Daoy (cell line): ENCODE measurements around the gene RASA2. TPM values are rescaled to one million over a fixed set of nuclear protein-coding genes. Genes with fewer than 3 reads are reported as not detected.
A peak's percentile ranks its signal among the peaks of the same experiment; 100 is the strongest.

ENCODE experiments used
- DNase-seq: peaks from one replicate; pipeline ENCODE4 v3.0.0-alpha.2; 2015; ENCODE audit warnings: low read depth
- total RNA-seq: library from RNA; depleted of rRNA; stranded (reverse); fragments of >200 nt; shearing (Covaris generic); gene quantifications from 2 replicates; pipeline ENCODE4 v1.2.3, GENCODE V29; 2014; rRNA removed

RASA2 gene
- 13.7 and 17.1 TPM in 2 replicates for total RNA-seq

- peak; percentile 90 for DNase-seq
Observed at GRCh38 chr3:141486746-141487520, at the start of gene RASA2. Gene RASA2 (plus strand): TSS chr3:141487027. CDS start chr3:141487084, 57 bp downstream.

GRCh38 chr3:141439589-141439988 lies 47.2 kb upstream of the RASA2 start:
- no peak for DNase-seq

GRCh38 chr3:141440942-141441341 lies 45.9 kb upstream of the RASA2 start:
- DNase-seq: no peak

GRCh38 chr3:141441381-141442364 lies 45.2 kb upstream of the RASA2 start:
- DNase-seq: peak; percentile 76

GRCh38 chr3:141442446-141442845 lies 44.4 kb upstream of the RASA2 start:
- no peak for DNase-seq

- DNase-seq: no peak
Observed at GRCh38 chr3:141442914-141443313, 43.9 kb upstream of the RASA2 start.

- no peak for DNase-seq
Observed at GRCh38 chr3:141444586-141445285, 42.1 kb upstream of the RASA2 start.

- DNase-seq: no peak
Observed at GRCh38 chr3:141445990-141446389, 40.8 kb upstream of the RASA2 start.

- DNase-seq: no peak
Observed at GRCh38 chr3:141446737-141447136, 40.1 kb upstream of the RASA2 start.

- DNase-seq: no peak
Observed at GRCh38 chr3:141447383-141447782, 39.4 kb upstream of the RASA2 start.

GRCh38 chr3:141448606-141449220 lies 38.1 kb upstream of the RASA2 start:
- DNase-seq: no peak

GRCh38 chr3:141449424-141449823 lies 37.4 kb upstream of the RASA2 start:
- DNase-seq: no peak

- no peak for DNase-seq
Observed at GRCh38 chr3:141450727-141451375, 36.0 kb upstream of the RASA2 start.

GRCh38 chr3:141452045-141452444 lies 34.8 kb upstream of the RASA2 start:
- peak; percentile 49 for DNase-seq

- no peak for DNase-seq
Observed at GRCh38 chr3:141452773-141453172, 34.1 kb upstream of the RASA2 start.

GRCh38 chr3:141454054-141454453 lies 32.8 kb upstream of the RASA2 start:
- no peak for DNase-seq

- DNase-seq: peak; percentile 78
Observed at GRCh38 chr3:141454906-141455602, 31.8 kb upstream of the RASA2 start.

- no peak for DNase-seq
Observed at GRCh38 chr3:141455603-141456300, 31.1 kb upstream of the RASA2 start.

GRCh38 chr3:141456301-141456625 lies 30.6 kb upstream of the RASA2 start:
- no peak for DNase-seq
